ENCODE measurements around the gene TF.
"Not testable (repeated sequence)": the region's sequence is repeated elsewhere in the genome, so short reads cannot be mapped to it uniquely, and the experiment has no call there.

The TF gene

GRCh38 chr3:133745981-133746711, at the start of gene TF:
Gene TF, plus strand, starts transcription at chr3:133746393. Its CDS starts 48 bp downstream, at chr3:133746441.
- no peak for DNase-seq

- no peak for DNase-seq
Measured at GRCh38 chr3:133697960-133698359, 48.2 kb upstream of the TF start.

DNA sequence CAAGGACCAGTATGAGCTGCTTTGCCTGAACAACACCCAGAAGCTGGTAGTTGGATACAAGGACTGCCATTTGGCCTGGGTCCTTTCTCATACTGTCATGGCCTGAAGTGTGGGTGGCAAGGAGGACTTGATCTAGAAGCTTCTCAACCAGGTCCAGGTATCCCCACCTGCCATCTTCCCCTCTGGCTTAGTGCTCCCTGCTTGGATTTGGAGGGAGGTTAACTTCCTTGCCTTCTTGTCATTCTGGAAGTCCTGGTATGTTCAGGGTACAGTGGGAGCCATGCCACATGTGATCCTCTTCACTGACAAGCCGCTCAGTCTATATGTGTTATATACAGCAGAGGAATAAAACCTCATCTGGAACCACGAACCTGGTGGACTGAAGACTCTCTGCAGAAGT, 46.7 kb upstream of the TF start:
- DNase-seq = no peak

DNA sequence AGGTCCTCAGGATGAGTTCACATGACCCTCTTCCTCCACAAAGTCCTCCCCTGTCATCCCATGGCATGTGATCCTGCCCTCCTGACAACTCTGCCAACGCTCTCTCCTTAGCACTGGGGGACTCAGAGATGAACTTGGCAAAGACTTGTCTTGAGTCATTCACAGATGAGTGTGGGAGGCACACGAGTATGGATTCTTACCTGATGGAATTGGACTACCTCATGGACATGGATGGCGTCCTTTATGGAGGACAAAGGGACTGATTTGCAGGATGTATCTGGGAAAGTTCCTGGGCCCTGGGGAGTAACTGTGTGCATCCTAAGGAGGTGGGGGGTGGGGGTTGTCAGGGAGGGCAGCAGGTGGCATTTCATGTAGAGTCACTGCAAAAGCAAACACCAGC, 46.3 kb upstream of the TF start:
- no peak for DNase-seq

DNA sequence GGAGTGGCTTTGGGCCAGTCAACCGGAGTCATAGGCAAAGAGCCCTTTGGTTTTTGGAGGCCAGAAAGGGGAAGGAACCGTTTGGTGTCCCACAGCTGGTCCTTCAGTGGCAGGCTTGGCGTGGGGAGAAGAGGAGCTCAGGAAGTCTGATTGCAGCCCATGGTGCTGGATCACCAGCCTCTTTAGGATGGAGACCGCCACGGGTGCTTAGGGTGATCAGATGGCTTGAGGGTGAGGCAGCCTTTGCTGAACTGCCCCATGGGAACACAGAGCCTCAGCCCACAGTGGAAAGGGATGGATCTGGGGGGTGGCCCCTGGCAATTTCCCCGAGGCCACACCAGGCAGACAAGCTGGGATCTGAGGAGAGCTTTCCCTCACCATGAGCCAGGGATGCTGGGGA, 45.8 kb upstream of the TF start:
- no peak for DNase-seq

GRCh38 chr3:133701435-133702358, 44.5 kb upstream of the TF start:
- DNase-seq = no peak

- no peak for DNase-seq
Measured at GRCh38 chr3:133703915-133704314, 42.3 kb upstream of the TF start.

GRCh38 chr3:133706033-133706432, 40.2 kb upstream of the TF start:
- DNase-seq = no peak

GRCh38 chr3:133709139-133709750, 36.9 kb upstream of the TF start:
- DNase-seq = no peak

- no peak for DNase-seq
Measured at GRCh38 chr3:133711013-133711412, 35.2 kb upstream of the TF start.

- no peak for DNase-seq
Measured at GRCh38 chr3:133712017-133712416, 34.2 kb upstream of the TF start.

DNA sequence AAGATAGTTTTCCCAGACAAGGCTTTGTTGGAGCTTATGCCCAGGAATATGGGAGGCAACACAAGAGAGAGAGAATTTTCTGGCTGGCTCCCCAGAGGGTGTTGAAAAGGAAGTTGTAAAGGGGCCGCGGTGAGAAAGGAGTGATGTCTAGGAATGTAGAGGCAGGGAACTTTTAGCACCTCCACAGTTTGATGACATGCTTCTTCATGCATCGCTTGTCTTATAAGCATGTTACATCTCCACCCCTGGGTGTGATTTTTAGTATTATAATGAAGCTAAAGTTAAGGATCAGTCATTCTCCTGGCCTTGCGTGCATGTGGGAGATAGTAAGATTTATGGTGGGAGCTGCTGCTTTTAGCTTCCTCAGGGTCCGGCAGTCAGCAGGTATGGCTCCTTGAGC, 32.8 kb upstream of the TF start:
- DNase-seq = no peak

GRCh38 chr3:133717424-133717823, 28.8 kb upstream of the TF start:
- no peak for DNase-seq

DNA sequence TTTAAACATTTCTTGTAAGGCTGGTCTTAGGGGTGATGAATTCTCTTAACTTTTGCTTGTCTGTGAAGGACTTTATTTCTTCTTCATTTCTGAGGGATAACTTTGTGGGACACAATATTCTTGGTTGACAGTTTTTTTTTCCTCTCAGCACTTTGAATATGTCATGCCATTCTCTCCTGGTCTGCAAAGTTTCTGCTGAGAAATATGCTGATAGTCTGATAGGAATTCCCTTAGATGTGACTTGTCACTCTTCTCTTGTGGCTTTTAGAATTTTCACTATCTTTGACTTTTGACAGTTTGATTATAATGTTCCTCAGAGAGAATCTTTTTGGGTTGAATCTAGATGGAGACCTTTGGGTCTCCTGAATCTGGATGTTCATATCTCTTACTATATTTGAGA, 23.3 kb upstream of the TF start:
- DNase-seq = no peak

DNA sequence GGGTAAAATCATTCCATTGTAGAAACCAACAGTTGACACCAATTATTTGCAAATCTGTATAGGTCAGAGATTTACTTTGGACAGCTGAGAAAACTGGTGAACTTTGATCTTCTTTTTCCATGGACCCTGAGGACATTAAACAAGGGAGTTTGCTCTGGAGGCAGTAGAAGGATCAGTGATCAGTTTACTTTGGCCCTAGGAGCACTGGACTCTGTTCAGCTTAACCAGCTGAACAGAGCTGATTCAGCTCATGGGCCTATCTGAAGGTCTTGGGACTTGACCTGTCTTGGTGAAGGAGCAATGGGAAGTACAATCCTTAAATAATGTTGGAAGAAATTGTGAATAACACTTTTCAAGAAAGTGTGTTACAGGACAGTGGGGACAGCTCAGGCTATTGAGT, 15.2 kb upstream of the TF start:
- no peak for DNase-seq

DNA sequence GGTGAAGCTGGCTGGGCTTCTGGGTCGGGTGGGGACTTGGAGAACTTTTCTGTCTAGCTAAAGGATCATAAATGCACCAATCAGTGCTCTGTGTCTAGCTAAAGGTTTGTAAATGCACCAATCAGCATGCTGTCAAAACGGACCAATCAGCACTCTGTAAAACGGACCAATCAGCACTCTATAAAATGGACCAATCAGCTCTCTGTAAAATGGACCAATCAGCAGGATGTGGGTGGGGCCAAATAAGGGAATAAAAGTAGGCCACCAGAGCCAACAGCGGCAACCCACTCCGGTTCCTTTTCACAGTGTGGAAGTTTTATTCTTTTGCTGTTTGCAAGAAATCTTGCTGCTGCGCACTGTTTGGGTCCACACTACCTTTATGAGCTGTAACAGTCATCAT, 14.0 kb upstream of the TF start:
- not testable (repeated sequence) for DNase-seq

DNA sequence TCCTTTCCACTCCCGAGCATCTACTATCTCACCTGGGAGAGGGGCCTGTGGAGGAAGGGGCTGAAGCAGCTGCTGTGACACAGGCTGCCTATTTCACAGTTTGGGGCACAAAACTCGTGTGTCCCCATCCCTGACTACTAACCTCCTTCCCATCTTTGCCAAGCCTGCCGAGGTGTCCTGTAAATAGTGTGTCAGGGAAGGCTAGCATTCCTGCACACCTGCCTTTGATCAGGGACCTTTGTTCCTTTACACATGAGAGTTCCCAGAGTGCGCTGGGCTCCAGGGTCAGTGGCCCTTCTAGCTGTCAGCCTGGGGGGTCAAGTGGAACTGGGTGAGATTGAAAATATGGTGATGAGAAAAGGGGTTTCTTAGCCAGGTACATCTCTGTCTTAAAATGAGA, 13.0 kb upstream of the TF start:
- DNase-seq = no peak

- DNase-seq = no peak
Measured at GRCh38 chr3:133734305-133734704, 11.9 kb upstream of the TF start.

GRCh38 chr3:133742351-133743091, 3.7 kb upstream of the TF start:
- no peak for DNase-seq

GRCh38 chr3:133744241-133744640, 2.0 kb upstream of the TF start:
- DNase-seq = no peak

DNA sequence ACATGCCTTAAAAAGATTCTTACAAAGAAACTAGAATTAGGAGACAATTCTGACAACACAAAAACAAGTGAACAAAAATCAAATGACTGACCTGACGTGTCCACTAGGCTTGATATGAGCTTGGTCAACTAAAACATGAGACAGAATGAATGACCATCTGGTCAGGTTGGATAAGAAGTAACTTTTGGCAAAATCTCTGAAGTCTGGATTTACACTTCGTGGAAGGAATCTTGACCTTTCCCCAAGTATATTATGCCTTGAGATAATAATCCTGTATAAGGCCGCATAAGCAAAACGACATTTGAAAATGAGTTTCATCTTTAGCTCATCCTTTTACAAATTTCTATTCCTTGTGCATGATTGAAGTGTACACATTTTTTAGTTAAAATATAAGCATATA, 1.1 kb upstream of the TF start:
- no peak for DNase-seq

GRCh38 chr3:133746712-133747066, 496 bp downstream of the TF start:
- DNase-seq = no peak

DNA sequence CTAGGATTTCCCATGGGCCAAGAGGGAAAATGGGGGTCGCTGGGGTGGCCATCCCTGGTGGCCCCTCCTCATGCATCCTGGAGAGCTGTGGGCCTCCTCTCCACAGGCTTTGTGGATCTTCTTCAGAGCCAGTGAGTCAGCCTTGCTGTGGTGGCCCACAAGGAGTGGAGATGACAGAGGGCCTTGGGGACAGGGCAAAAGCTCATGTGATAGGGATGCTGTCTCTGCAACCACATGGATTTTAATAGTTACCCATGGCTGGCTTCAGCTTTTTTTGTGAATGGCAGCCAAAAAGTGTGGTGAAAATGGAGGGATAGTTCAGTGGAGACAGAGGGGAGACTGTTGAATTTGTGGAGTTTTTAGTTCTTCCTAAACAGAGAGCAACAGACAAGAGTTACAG, 1.2 kb downstream of the TF start:
- no peak for DNase-seq

Data from cerebellar nuclear complex (tissue), 1 donor.